OCI-M1 (cell line): ENCODE measurements around the gene FLNB.

Experiments used
- DNase-seq: peaks from one replicate; lab custom pipeline; 2025; lab: John Stamatoyannopoulos, UW

Gene FLNB

GRCh38 chr3:58135712-58136543 is 127.7 kb downstream of the FLNB start:
- peak; percentile 3 for DNase-seq

GRCh38 chr3:58137306-58137705 is 129.1 kb downstream of the FLNB start:
- no peak for DNase-seq

GRCh38 chr3:58141766-58142345 is 133.6 kb downstream of the FLNB start:
- no peak for DNase-seq

GRCh38 chr3:58143417-58144055 is 135.3 kb downstream of the FLNB start:
- DNase-seq = no peak

DNA sequence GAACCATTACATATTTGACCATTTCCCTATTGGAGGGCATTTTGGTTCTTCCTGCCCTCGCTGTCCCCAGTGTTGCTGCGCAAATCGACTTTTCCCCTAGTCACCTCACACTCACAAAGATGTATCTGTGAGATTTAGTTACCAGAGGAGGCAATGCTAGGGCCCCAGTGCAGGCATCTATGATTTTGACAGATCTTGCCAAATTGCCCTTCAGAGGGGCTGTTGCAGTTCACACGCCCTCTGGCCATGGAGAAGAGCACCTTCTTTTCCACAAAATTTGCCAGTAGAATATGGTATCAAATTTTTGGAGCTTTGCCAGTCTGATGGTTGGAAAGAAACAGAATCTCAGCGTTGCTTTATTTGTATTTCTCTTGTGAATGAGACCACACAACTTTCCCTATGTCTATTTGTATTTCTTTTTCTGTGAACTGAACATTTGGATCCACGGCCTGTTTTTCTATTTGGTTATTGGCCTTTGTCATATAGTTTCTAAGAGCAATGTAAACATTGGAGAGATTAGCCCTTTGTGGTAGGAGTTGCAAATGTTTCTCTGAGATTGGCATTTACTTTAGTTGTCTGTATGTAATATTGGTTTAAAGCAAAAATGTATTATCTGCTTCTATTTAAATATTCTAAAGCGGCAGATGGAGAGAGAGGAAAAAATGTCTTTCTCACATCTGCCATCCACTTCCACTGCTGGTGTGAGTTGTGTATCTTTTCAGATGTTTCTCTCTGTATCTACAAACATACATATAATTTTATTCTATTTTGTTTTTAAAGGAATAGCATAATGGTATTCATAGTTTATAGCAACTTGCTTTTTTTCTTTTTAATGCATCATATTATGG is 136.5 kb downstream of the FLNB start:
- no peak for DNase-seq

GRCh38 chr3:58148049-58148448 is 139.8 kb downstream of the FLNB start:
- DNase-seq = no peak

DNA sequence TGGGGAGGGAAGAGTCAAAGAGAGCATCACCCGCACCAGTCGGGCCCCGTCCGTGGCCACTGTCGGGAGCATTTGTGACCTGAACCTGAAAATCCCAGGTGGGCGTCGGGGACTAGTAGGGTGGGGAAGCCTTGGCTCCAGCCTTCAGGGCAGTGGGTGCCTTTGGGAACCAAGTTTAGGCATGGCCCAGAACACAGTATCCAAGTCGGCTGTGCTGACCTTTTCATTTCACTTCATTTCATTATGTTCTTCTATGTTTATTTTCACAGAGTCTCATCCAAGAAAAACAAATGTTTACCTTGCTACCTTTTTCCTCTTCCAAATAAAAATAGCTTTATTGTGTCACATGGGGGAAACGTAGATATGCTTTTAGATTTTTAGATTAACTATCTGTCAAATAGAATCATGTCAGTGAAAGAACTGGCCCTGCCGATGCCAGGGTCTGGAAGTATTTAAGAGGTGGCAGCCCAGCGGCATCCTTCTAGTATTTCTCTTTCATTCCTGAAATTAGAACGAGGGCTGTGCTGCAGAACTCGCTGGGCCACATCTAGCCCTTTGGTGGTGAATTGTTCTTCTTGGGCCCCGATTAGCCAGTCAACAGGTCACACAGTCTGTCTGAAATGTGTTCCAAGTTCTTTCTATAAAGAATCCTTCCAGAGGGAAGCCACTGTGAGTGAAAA is 142.0 kb downstream of the FLNB start:
- DNase-seq = no peak

GRCh38 chr3:58150810-58151199 is 142.6 kb downstream of the FLNB start:
- DNase-seq = no peak

- no peak for DNase-seq
These were observed 143.4 kb downstream of the FLNB start for GRCh38 chr3:58151637-58152036.

DNA sequence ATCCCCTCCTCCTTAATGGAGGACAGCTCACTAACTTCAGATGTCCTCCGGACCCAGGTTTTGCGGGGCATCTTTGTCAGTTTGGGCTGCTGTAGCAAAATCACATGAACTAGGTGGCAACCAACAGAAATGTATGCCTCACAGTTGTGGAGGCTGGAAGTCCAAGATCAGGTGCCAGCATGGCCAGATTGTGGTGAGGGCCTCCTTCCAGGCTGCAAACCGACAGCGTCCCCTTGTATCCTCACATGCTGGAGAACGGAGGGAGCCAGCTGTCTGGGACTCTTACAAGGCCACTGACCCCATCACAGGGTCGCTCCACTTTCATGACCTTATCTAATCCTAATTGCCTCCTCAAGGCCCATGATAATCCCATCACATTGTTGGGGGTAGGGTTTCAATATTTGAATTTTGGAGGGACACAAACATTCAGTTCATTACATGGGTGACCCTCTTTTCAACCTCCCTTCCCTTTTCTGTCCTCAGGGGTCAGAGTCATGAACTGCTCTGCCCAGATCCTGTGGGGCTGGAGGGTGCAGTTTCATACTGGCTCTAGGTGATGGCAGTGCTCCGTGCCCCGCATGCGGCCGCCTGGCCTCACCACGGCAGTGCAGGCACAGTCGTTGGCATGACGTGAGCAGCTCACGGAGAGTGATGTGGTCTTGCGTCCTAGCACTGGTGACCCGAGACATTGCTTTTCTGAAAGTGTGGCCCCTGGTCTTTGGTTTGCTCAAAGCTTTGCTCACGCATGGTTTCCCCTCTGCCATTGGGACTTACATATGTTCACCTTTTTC is 144.2 kb downstream of the FLNB start:
- no peak for DNase-seq

DNA sequence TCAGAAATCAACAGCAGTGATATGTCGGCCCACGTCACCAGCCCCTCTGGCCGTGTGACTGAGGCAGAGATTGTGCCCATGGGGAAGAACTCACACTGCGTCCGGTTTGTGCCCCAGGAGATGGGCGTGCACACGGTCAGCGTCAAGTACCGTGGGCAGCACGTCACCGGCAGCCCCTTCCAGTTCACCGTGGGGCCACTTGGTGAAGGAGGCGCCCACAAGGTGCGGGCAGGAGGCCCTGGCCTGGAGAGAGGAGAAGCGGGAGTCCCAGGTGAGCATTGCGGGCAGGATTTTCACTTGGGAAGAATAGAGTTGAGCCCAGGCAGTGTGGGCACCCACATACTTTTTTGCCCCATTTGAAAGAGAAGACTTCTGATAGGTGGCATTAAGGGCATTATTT is 145.1 kb downstream of the FLNB start:
- DNase-seq = no peak

DNA sequence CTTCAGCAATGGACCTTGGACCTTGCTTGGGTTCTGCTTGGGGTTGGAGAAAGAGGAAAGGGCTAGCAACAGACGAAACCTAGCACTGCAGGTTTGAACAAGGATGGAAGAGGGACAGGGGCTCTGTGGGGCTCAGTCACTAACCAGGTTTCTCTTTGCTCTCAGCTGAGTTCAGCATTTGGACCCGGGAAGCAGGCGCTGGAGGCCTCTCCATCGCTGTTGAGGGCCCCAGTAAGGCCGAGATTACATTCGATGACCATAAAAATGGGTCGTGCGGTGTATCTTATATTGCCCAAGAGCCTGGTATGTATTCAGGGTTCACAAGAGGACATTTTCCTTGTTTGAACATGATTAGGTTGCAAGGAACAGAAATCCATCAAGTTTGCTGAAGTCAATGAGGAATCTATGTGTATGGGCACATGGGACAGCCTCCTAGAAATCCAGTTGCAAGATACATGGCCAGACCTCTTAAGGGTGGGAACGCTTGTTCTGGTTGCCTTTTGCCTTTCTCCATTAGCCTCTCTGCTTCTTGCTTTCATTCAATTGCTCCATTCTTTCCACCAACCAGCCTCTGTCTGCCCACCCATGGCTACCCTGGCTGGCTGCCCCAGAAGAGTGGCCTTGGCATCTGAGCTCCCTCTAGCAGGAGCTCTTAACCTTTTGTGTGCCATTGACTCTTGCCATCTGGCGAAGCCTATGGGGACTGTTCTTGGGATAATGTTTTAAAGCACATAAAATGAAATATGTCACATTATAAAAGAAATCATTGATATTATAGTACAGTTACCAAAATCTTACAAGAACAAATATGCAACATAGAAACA is 146.6 kb downstream of the FLNB start:
- DNase-seq = no peak

DNA sequence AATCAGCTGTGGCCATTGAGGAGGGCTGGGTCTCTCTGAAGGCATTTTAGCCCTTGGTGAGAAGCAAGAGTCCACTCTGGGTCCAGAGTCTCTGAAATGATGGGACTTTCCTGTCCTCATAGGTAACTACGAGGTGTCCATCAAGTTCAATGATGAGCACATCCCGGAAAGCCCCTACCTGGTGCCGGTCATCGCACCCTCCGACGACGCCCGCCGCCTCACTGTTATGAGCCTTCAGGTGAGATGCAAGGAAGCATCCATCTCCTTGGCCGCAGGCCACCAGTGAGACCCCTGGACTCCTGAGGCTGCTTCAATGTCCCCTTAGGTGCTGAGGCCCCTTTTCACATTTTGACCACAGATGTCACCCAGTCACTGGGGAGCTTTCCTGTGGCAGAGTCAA is 147.6 kb downstream of the FLNB start:
- no peak for DNase-seq

GRCh38 chr3:58157700-58158099 is 149.5 kb downstream of the FLNB start:
- no peak for DNase-seq

DNA sequence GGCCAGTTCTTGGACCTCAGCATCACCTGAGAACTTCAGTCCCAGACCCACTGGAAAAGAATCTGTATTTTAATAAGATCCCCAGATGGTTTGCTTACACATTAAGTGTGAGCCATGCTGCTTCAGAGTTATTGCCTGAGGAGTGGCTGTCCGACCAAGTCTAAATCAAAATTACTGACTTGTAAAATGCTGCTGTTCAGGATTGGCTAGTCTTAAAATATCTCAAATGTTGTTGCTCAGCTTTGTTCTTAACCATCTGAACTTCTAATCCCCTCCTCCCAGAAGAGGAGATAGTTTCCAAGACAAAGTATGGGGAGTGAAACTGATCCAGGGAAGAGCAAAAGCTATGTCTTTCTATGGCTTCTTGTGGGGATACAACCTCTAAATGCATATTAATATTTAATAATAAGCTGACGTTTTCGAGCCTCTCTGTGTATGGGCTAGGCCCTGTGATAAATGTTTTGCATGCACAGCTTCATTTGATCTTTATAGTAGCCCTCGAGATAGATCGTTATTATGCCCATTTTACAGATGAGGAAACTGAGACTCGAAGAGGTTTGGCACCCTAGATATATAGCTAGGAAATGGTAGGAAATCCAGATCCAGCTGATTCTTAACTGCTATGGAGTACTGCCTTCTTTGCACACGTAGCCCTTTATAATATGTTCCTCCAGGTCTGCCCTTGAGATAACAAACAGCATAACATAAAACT is 150.4 kb downstream of the FLNB start:
- no peak for DNase-seq

GRCh38 chr3:58160399-58160798 is 152.2 kb downstream of the FLNB start:
- DNase-seq = no peak

DNA sequence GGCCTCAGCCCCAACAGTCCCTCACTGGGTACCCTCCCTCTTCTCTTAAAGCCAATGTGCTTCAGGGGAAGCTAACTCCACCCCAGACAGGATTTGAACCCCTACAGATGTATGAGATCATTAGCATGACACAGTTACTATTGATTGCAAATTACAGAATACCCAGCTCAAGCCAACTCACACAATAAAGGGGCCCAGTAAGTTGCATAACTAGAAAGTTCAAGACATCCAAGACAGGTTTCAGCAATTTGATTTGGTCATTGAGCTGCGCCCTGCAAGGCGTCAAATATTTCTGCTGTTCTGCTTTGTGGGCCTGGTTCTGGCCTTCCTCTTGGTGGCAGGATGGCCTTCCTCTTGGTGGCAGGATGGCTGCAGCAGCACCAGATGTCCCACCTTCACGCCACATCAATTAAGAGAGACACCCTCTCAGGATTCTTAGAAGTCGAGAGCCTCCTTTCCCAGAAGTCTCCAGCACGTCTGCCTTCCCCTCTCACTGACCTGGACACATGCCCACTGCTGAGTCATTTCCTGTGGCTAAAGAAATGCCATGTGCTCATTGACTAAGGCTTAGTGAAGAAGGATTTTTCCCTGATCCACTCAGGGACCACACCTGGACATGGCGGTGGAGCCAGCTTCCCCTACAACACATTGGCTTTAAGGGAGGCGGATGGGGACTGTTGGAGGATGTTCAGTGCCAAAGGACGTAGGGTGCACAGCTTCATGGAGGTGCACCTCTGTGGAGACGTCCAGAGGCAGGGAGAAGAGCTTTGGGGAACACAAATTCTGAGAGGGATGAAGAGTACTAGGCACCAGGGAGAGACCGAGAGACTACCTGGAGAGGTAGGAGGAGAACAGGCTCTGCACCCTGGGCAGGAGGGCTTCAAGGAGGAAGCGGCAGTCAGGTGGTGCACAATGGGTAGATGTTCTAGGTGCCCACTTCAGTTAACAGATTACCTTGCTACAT is 153.5 kb downstream of the FLNB start:
- peak; percentile 92 for DNase-seq

DNA sequence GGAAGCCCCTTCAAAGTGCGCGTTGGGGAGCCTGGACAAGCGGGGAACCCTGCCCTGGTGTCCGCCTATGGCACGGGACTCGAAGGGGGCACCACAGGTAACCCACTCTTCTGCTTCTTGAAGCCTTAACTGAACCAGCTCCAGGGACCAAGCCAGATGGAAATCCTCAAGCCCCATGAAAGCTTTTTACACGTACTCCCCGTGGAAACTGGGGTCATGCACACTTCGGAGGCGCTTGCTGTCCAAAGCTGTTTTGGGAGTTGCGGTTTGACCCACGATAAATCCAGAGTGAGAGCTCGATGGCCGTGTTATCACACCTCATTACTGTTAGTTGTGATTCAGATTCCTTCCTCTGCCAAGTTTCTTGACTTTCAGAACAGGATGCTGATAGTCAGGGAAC is 155.0 kb downstream of the FLNB start:
- DNase-seq = no peak
